DMS153 treated with DMSO at 0.1 percent for 48 hours (cell line): Measurements from ENCODE around the gene EXOC3L4.

Experiments used
- DNase-seq: peaks from one replicate; lab custom pipeline; 2025; ENCODE audit not compliant: unreplicated experiment; lab: John Stamatoyannopoulos, UW

The EXOC3L4 gene

DNA sequence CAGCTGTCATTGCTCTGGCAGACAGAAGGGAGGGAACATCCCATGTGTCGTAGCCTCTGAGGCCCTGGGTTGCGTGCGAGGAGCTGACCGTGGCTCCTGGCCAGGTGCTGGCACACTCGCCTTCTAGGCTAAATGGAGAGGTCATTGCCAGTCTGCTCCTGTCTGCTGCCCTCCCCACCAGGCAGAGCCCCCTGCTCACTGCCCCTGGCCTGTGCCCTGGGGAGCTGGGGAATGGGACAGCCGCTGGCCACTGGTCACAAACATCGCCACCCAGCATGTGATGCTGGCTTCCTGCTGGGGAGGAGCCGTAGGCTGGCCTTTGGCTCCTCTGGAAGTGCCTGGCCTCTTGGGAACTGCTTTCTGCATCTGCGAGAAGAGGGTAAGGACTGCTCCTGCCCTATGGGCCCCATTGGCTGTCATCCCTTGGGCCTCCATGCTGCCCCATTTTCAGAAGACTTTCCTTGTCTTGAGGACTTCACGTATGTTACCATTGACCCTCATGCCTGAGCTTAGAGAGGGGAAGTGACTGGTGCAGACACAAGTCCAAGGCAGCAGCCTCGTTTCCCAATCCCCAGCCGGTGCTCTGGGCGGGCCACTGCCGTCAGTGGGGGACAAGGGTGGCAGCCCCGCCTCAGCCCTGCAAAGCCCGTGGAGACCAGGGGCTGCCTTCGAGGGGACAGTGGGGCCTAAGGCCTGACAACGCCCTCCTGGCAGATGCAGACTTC, 26.8 kb downstream of the EXOC3L4 start:
- no peak for DNase-seq

DNA sequence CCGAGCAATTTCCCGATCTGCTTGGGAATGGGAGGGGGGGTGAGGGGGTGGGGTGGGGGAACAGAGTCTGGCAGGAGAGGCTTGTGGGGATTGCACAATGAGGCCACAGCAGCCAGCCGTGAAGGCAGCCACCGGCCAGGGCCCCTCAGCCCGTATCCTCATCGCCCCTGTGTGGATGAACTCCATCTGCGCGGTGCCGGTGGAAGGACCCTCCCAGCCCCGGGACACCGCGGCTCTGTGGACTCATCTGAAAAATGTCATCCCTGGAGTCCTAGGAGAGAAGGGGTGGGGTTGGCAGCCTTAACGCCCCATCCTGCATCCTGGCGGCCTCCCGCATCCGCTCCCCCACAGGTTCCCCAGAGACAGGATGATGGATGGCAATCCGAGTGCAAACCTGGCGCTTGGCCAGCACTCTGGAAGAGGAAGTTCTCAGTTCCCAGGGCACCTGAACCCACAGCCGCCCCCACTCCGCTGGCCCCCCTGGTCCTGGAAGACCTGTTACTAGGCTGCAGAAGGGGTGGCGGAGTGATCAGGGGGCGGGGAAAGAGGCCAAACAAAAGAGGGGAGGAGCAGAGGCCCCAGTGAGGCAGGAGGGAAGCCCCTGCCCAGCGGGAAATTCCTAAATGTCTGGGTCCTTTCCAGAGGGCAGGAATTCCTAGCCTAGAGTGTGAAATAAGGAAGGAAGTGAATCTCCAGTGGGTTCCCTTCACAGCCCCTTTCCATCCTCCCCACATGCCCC, 27.5 kb downstream of the EXOC3L4 start:
- peak; percentile 80 for DNase-seq

GRCh38 chr14:103122585-103122946, 28.0 kb downstream of the EXOC3L4 start:
- no peak for DNase-seq

- DNase-seq, result no peak
Measured at GRCh38 chr14:103122947-103123633, 28.6 kb downstream of the EXOC3L4 start, which contains the start of gene TNFAIP2. TNFAIP2 (plus strand) TSS chr14:103123461; CDS start chr14:103126458, 2,997 bp downstream.

- DNase-seq, result no peak
Measured at GRCh38 chr14:103123634-103124500, 29.3 kb downstream of the EXOC3L4 start.

DNA sequence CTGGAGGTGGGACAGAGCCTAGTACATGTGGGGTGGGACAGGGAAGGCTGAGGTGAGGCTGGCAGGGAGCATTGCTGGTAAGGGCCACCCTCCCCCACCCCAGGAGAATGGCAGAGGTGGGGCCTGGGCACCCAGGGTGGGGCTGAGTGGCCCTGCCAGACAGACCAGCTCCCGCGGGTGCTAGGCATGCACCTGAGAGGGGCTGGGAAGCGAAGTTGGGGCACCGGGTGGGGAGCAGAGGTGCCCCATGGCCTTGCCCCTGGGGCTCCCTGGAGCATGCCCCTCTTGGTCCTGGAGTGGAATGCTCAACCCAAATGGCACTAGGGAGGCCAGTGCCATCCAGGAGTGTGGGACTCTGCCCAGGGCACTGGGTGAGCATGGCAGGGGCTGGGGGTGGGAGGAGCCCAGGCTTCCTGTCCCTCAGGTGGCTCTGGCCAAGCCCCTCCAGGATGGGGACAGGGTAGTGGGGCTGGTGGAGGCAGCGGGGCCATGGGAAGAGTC, 30.0 kb downstream of the EXOC3L4 start:
- no peak for DNase-seq

DNA sequence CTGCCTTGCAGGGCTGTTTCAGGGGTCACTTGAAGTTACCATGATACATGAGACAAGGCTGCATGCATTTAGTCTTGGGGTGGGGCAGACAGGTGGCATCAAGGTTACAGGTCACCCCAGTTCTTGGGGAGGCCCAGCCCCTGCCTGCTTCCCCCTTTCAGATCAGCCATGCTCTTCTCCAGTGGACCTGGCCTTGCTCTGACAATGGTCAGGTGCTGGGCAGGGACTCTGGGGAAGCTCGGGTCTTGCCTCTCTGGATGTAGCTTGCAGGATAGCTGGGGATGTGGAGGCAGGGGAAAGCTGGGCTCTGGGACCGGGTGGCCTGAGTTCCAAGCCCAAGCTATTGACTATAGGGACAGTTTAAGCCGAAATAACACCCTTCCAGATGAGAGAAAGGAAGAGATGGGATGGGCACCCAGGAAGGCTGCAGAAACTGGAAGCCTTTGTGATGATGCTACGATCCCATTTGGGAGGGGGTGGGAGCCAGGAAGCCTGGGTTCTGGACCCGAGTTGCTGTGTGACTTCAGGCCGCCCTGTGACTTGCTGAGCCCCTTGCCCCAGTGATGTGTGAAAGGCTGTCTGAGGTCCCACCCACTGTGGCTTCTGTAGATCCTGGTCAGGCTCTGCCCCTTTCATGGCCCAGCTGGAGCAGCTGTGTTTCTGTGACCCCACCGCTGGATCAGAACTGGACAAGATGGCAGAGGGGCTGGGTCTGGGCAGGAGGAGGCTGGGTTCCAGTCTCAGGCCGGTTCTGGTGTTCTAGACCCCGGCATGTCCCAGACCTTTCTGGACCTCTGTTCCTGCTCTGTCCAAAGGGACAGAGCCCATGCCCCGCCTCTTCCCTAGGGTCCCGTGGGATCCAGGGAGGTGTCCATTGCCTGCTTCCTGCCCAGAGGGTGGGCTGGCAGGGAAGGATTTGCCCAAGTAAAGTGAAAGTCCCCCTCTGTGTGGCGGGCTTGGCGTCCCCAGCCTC, 30.9 kb downstream of the EXOC3L4 start:
- no peak for DNase-seq

- no peak for DNase-seq
Measured at GRCh38 chr14:103126088-103126872, 31.8 kb downstream of the EXOC3L4 start.

- DNase-seq, result no peak
Measured at GRCh38 chr14:103126873-103127304, 32.4 kb downstream of the EXOC3L4 start.

DNA sequence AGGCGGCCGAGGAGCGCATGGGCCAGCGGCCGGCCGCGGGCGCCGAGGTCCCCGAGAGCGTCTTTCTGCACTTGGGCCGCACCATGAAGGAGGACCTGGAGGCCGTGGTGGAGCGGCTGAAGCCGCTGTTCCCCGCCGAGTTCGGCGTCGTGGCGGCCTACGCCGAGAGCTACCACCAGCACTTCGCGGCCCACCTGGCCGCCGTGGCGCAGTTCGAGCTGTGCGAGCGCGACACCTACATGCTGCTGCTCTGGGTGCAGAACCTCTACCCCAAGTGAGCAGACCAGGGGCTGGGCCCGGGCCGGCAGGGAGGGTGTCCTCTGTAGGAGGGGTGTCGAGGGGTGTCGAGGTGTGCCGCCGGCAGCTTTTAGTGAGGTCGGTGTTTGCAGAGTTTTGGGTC, 32.8 kb downstream of the EXOC3L4 start:
- DNase-seq, result no peak

GRCh38 chr14:103127861-103128598, 33.5 kb downstream of the EXOC3L4 start:
- no peak for DNase-seq

DNA sequence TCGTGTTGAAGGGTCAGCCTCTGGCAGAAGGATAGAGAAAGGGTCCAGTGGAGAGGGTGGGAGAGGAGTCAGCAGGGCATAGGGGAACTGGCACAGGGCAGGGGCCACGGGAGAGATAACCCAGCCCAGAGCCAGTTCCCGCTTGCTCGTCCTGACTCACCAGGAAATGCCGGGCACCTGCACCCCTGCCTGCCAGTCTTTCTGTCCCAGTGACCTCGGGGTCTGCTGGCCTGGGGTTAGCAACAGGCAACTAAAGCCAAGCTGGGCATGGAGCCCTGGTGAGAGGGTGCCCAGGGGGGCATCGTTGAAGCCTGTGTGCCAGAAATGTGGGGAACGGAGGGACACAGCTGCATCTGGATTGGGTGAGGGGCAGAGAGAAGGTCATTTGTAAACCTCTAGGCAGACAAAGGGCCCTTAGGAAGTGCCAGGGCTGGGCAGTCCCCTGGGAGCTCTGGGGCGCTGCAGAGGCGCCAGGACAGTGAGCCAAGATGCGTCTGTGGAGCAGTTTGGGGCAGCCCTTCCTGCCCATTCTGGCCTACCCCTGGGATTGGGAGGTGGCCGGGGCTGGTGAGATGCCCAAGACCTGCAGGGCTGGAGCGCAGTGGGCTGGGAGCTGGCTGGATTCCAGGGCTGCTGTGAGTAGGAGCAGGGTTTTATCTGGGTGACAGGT, 34.2 kb downstream of the EXOC3L4 start:
- DNase-seq, result no peak

- DNase-seq, result no peak
Measured at GRCh38 chr14:103129301-103130016, 34.9 kb downstream of the EXOC3L4 start.

GRCh38 chr14:103130017-103130764, 35.7 kb downstream of the EXOC3L4 start:
- no peak for DNase-seq

DNA sequence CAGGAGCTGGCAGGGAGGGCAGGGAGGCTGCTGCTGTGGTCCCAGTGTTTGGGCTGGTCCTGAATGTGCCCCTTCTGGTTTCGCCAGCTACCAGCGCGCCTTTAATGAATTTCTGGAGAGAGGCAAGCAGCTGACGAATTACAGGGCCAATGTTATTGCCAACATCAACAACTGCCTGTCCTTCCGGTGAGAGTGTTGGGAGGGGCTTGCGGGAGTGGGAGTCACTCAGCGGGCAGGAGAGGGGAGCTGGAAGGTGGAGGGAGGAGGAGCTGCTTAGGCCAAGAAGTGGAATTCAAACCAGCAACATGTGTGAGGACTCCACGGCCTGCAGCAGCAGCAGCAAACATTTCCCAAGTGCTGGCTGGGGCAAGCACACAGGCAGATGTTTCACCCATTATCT, 36.4 kb downstream of the EXOC3L4 start:
- no peak for DNase-seq

DNA sequence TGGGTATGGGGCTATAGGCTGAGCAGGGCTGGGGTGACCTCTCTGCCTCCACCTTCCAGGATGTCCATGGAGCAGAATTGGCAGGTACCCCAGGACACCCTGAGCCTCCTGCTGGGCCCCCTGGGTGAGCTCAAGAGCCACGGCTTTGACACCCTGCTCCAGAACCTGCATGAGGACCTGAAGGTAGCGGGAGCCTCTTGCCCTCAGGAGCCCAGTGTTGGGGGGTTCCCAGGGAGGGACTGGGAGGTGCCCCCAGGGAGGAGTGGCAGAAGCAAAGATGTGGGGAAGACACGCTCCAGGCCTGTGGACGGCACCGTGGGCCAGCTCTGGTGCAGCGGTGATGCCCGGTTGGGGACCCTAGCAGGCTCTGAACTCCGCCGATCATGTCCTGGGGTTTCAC, 37.1 kb downstream of the EXOC3L4 start:
- DNase-seq, result no peak
